CD1c-positive myeloid dendritic cell (primary cell): ENCODE results near the gene PMFBP1.

Experiments
- DNase-seq: peaks from one replicate; pipeline ENCODE4 v3.0.0-alpha.2; 2016; ENCODE audit errors: extremely low spot score

The PMFBP1 gene

GRCh38 chr16:72172105-72173034, at the start of gene PMFBP1:
Gene PMFBP1, minus strand, starts transcription at chr16:72172155. Its CDS starts 947 bp downstream, at chr16:72171208.
- peak; percentile 99 for DNase-seq

DNA sequence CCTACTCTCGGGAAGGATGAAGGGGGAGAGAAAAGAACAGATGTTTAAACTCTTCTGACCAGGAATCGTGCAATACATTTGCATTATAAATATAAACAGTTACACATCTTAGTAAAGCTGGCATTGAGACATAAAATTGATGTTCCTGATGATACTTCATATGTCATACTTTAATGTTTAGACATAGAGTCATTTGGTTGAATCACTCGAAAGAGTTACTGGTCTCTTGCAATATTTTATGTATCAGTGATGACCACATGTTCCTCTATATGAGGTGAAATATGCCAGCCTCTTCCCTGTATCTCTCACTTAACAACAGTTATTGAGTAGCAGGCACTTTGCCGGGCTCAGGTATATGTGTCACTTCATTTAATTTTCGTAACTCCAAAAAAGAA, 49.7 kb upstream of the PMFBP1 start:
- no peak for DNase-seq

- DNase-seq: no peak
These were observed 49.1 kb upstream of the PMFBP1 start for GRCh38 chr16:72220875-72221629.

- DNase-seq: no peak
These were observed 47.3 kb upstream of the PMFBP1 start for GRCh38 chr16:72219282-72219681.

DNA sequence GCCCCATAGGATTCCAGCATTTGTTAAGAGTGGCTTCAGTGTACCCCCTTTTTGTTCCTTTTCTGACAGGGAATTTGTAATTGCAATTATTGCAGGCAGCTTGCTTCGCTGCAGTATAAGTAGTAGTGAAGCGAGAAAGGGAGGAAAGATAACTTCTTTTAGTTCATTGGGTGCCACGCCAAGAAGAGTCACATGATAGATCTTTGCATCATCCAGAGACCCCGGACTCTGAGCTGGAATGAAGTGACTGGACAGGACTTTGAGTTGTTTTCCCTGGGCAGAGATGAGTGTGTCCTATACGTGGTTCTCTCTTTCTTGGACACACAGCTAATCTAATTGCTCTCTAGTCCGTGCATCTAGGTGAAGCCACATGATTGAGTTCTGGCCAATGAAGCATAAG, 44.8 kb upstream of the PMFBP1 start:
- DNase-seq: no peak

DNA sequence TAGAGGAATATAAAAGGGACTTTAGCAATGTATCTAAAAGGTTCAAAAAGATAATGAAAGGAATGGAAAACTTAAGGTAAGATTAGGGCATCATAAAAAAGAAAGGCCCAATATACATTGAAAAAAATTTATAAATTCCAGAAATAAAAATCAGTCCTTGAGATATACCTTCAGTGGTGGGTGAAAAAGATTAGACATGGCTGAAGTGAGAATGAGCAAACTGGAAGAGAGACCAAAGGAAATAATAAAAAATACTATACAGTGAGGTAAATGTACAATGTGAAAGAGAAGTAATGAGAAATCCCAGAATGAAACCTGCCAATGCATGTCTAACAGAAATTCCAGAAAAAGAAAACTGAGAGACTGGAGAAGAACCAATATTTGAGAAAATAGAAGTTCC, 42.9 kb upstream of the PMFBP1 start:
- no peak for DNase-seq

- DNase-seq: no peak
These were observed 39.2 kb upstream of the PMFBP1 start for GRCh38 chr16:72211110-72211509.

DNA sequence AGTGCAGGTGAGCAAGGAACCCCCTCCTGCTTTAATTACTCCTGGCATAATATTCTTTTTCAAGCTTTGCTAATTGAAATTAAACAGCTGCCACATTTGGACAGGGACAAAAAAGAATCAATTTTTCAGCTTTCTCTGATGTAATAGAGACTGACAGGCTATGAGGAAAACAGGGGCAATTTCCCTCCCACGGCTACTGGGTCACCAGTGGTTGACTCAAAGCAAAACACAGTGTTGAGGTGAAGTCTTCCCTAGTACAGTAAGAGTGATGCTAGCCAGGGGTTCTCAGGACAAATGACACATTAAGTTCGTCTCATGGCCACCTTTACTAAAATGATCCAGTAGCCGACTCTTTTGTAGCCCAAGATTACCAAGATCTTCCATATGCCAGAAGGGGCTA, 38.6 kb upstream of the PMFBP1 start:
- peak; percentile 23 for DNase-seq

GRCh38 chr16:72210072-72210471, 38.1 kb upstream of the PMFBP1 start:
- no peak for DNase-seq

- DNase-seq: no peak
These were observed 34.3 kb upstream of the PMFBP1 start for GRCh38 chr16:72206299-72206698.

DNA sequence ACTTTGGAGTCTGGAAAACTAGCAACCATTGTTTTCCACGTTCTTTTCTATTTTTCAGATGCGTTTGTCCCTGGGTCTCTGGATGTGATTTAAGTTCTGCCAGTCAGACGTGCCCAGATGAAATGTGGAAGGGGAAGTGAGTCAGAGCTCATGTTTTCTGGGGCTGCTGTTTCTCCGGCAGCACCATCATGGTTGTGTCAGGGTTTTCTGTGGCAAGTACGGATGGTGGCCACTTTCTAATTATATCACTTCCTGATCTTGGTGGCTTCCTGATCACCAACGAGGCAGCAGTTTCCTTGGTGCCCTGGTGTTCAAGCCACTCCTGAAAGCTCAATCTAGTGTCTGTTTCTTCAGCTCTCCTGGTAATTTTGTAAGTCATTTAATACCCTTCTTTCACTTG, 31.4 kb upstream of the PMFBP1 start:
- DNase-seq: peak; percentile 92

DNA sequence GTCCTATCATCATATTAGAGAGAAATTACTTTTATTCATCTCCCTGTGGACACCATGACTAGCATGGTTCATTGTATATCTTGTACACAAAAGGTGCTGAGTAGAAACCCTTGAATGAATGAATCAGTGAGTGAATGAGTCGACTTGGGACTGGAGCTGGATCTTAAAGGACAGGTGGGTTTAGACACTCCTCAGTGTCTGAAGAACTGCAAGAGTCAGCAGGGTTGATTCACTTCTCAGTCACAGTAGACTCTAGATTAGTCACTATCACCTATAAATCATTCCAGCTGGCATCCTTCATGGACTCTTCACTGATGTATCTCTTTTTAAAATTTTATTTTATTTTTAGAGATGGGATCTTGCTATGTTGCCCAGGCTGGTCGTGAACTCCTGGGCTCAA, 30.1 kb upstream of the PMFBP1 start:
- no peak for DNase-seq

DNA sequence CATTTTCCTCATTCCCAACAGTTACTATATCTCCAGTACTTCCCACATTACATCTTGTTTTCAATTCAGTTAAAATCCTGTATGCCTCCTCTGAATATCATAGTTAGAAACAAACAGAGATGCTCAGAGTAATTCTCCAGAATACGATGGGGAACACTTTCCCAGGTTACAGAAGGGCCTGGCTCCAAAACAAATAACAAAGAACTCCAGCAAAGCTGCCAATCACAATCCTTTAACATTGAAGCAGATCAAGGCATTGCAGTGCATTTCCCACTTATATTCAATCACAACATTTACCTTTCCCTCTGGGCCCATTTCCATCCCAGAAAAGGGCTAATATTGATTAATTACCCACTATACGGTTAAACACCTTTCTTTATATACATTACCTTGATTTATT, 29.4 kb upstream of the PMFBP1 start:
- no peak for DNase-seq

- no peak for DNase-seq
These were observed 27.9 kb upstream of the PMFBP1 start for GRCh38 chr16:72199761-72200337.

- DNase-seq: no peak
These were observed 26.8 kb upstream of the PMFBP1 start for GRCh38 chr16:72198771-72199201.

GRCh38 chr16:72198021-72198711, 26.2 kb upstream of the PMFBP1 start:
- DNase-seq: no peak

DNA sequence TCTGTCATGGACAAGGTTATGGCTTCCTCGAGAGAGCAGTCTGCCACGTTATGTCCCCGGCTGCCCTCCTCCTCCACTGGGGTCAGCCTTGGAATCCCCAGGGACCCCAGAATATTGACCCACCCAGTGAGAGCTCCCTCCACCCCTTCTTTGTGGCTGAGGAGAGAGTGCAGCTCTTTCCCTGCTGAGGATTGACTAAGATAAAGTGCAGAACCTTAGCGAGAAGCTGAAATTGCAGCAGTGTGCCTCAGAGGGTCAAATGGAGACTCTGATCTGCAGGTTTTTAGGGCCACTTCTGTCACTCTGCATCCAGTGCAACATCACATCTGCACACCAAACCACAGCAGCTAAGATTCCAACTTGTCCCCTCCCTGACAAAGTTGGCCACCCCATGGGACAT, 25.6 kb upstream of the PMFBP1 start:
- DNase-seq: no peak

DNA sequence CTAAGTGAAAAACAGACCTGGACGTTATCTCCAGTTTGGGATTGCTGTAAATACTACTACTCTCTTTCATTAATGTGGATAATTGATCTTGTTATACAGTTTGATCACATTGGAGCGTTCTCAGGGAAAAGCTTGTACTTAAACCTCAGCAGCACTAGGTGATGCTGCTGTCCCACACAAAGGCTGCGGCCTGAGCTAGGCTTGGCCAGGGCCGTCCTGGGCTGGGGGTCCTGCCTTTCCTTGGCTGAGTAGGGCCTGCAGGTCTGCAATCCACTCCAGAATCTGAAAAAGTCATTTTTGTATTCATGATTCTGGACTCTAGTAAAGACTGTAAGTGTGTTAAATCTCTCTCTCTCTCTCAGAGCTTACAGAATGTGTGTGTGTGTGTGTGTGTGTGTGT, 23.7 kb upstream of the PMFBP1 start:
- DNase-seq: no peak

DNA sequence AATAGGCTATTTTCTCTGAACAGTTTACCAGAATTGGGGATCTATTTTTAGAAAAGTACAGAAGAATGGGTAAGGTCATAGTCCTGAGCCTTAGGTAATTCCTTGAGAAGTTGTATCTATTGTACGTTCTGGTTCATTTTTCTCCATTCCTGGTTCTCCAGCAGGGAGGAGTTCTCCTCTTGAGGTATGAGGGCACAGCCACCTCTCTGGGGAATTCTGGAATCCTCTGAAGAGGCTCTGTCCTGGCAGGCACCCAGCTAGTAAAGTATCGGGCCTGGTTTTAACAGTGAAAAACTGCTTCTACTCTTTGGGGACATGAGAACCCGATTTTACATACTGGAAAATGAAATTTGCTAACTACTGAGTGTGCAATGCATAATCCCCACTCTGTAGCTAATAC, 19.6 kb upstream of the PMFBP1 start:
- no peak for DNase-seq

- DNase-seq: peak; percentile 87
These were observed 18.0 kb upstream of the PMFBP1 start for GRCh38 chr16:72189865-72190371.

- DNase-seq: no peak
These were observed 16.6 kb upstream of the PMFBP1 start for GRCh38 chr16:72188541-72188940.

DNA sequence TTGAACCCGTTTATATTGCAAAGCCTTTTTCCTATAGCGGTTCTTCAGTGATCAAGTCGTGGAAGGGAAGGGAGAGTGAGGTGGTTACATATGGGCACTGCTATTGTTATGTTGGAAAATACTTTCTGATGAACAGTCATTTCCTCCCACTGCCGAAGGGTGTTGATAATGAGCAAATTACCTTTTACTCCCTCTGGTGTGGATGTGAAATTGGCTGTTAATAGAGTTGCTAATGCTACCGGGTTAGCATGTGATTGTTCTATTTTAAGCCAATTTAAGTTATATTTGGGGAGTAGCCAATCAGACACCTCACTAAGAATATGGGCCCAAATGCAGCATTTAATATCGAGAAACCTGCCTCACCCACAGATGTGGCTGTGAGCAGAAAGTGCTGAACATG, 15.6 kb upstream of the PMFBP1 start:
- DNase-seq: no peak
